H1 (cell line): ENCODE results near the gene MYO9B.

Experiments
- ATF2 ChIP-seq: IDR thresholded peaks from 2 replicates; pipeline ENCODE4 v1.6.1; 2012; ENCODE audit warnings: low read length, inconsistent platforms
- CTCF ChIP-seq, 3 experiments: IDR thresholded peaks; 1 replicate in 2 of 3; 2 replicates in 1 of 3; pipeline versions ENCODE4 v1.5.1 to v1.6.1; 2011; ENCODE audit warnings: low read length in 3 of 3, mild to moderate bottlenecking in 3 of 3, inconsistent platforms in 2 of 3, low read depth in 1 of 3, moderate library complexity in 1 of 3; ENCODE audit not compliant: insufficient read depth in 1 of 3; ENCODE audit errors: control extremely low read depth in 1 of 3
- EGR1 ChIP-seq: IDR thresholded peaks from 2 replicates; pipeline ENCODE4 v1.6.1; 2011; ENCODE audit warnings: low read depth, low read length, borderline replicate concordance
- EP300 ChIP-seq, 2 experiments: IDR thresholded peaks; 1 replicate in 1 of 2; 2 replicates in 1 of 2; pipeline ENCODE4 v1.6.1; 2011 to 2012; ENCODE audit warnings: low read depth in 2 of 2, low read length in 2 of 2, mild to moderate bottlenecking in 2 of 2, borderline replicate concordance in 1 of 2, inconsistent platforms in 1 of 2, moderate library complexity in 1 of 2
- HDAC6 ChIP-seq: IDR thresholded peaks from one replicate; pipeline ENCODE4 v1.7.1; 2012; ENCODE audit warnings: low read depth, mild to moderate bottlenecking, inconsistent platforms, low read length, moderate library complexity
- KDM1A ChIP-seq: fragments of 200-600, 300-600 bp; sonication (generic); IDR thresholded peaks from 2 replicates; pipeline ENCODE4 v1.7.1; 2016; ENCODE audit warnings: mild to moderate bottlenecking, low read length, borderline replicate concordance
- POLR2A ChIP-seq, 2 experiments: IDR thresholded peaks; 1 replicate in 1 of 2; 2 replicates in 1 of 2; pipeline ENCODE4 v1.6.1; 2011; ENCODE audit warnings: low read depth in 2 of 2, low read length in 2 of 2, mild to moderate bottlenecking in 2 of 2; ENCODE audit errors: control extremely low read depth in 1 of 2
- SP1 ChIP-seq: IDR thresholded peaks from 2 replicates; pipeline ENCODE4 v1.6.1; 2011; ENCODE audit warnings: low read depth, low read length
- SRF ChIP-seq: IDR thresholded peaks from 2 replicates; pipeline ENCODE4 v1.6.1; 2011; ENCODE audit warnings: mild to moderate bottlenecking, low read depth, low read length, moderate library complexity
- TCF12 ChIP-seq: IDR thresholded peaks from 2 replicates; pipeline ENCODE4 v1.6.1; 2011; ENCODE audit warnings: low read depth, mild to moderate bottlenecking, low read length
- USF2 ChIP-seq: IDR thresholded peaks from 2 replicates; pipeline ENCODE4 v1.6.1; 2011; ENCODE audit warnings: low read length, improper control_type of control experiment

GRCh38 chr19:17227798-17228367, 152.3 kb downstream of the MYO9B start:
- no peak for TF ChIP-seq POLR2A (IDR thresholded peaks at IDR 0.05; ENCODE audit: control extremely low read depth in 1 of 2, low read depth in 2 of 2, low read length in 2 of 2)
- no peak for TF ChIP-seq USF2
- no peak for TF ChIP-seq CTCF (IDR thresholded peaks at IDR 0.05; ENCODE audit: control extremely low read depth in 1 of 3, insufficient read depth in 1 of 3, low read depth in 1 of 3, low read length in 3 of 3)
- TF ChIP-seq SP1, result no peak
- no peak for TF ChIP-seq ATF2
- no peak for TF ChIP-seq TCF12
- no peak for TF ChIP-seq SRF
- TF ChIP-seq KDM1A, result no peak
- TF ChIP-seq EGR1, result no peak
- no peak for TF ChIP-seq EP300 (IDR thresholded peaks at IDR 0.05; ENCODE audit: borderline replicate concordance in 1 of 2, low read depth in 2 of 2, low read length in 2 of 2)
- TF ChIP-seq HDAC6, result no peak
